ENCODE data around the gene MAP4K4. TPM values are rescaled to one million over a fixed set of nuclear protein-coding genes. Genes with fewer than 3 reads are reported as not detected.
"Not testable (repeated sequence)": the region's sequence is repeated elsewhere in the genome, so short reads cannot be mapped to it uniquely, and the experiment has no call there.

The MAP4K4 gene
- total and polyA plus RNA-seq, 5 donors: 30.8 to 64.5 (median 61.7) TPM

GRCh38 chr2:101930019-101930418, 232.5 kb downstream of the MAP4K4 start:
- intact Hi-C loops (cut with DNase I): no loop called here
- ATAC-seq: no peak
- no peaks in the 10 kb centered on the region for H3K27me3 ChIP-seq (ENCODE audit: control insufficient read depth, insufficient read depth)
- DNase-seq: no peak
- no peak overlapping the region for H3K4me3 ChIP-seq (ENCODE audit: low read length)
- 79% methylated on average over 3 of the region's 3 CpGs for WGBS
- no peaks in the 10 kb centered on the region for H3K4me1 ChIP-seq (ENCODE audit: control insufficient read depth, insufficient read depth, low read length)
- no peak overlapping the region for H3K27ac ChIP-seq (ENCODE audit: low read length)
- peaks cover 5% of the 10 kb centered on the region for H3K9me3 ChIP-seq (ENCODE audit: control insufficient read depth, low read length)

GRCh38 chr2:101930847-101931246, 233.3 kb downstream of the MAP4K4 start:
- intact Hi-C loops (cut with DNase I): no loop called here
- Histone ChIP-seq H3K4me1 (ENCODE audit: control insufficient read depth, insufficient read depth, low read length) (no peaks in the 10 kb centered on the region), H3K27ac (ENCODE audit: low read length) (no peak overlapping the region), H3K27me3 (ENCODE audit: control insufficient read depth, insufficient read depth) (no peaks in the 10 kb centered on the region), H3K4me3 (ENCODE audit: low read length) (no peak overlapping the region), H3K9me3 (ENCODE audit: control insufficient read depth, low read length) (peaks cover 5% of the 10 kb centered on the region)
- no peak for ATAC-seq
- WGBS: 89% methylated on average over 4 of the region's 4 CpGs
- DNase-seq: no peak

- Histone ChIP-seq H3K27me3 (ENCODE audit: control insufficient read depth, insufficient read depth) (no peaks in the 10 kb centered on the region), H3K9me3 (ENCODE audit: control insufficient read depth, low read length) (peaks cover 5% of the 10 kb centered on the region), H3K4me3 (ENCODE audit: low read length) (no peak overlapping the region), H3K27ac (ENCODE audit: low read length) (no peak overlapping the region), H3K4me1 (ENCODE audit: control insufficient read depth, insufficient read depth, low read length) (no peaks in the 10 kb centered on the region)
- DNase-seq (no peak), ATAC-seq (no peak)
- WGBS: 77% methylated on average over 3 of the region's 3 CpGs
- intact Hi-C loops (cut with DNase I): no loop called here
Measured at GRCh38 chr2:101931402-101931801, 233.9 kb downstream of the MAP4K4 start.

DNA sequence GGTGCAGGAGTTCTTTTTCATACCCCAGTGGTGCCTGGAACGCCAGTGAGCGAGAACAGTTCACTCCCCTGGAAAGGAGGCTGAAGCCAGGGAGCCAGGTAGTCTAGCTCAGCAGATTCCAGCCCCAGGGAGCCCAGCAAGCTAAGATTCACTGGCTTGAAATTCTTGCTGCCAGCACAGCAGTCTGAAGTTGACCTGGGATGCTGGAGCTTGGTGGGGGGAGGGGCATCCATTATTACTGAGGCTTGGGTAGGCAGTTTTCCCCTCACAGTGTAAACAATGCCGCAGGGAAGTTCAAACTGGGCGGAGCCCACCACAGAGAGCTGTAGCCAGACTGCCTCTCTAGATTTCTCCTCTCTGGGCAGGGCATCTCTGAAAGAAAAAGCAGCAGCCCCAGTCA, 238.3 kb downstream of the MAP4K4 start:
- not testable (repeated sequence) for DNase-seq

DNA sequence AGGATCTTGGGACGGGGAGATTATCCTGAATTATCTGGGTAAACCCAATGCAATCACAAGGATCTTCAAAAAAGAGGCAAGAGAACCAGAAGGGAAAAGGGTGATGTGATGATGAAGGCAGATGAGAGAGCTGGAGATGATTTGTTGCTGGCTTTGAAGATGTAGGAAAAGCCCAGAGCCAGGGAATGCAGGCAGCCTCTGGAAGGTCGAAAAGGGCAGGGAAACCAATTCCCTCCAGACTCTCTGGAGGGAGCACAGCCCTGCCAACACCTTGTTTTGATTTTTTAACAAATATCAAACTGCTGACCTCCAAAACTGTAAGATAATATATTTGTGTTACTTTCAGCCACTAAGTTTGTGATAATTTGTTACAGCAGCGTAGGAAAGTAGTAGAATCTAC, 245.3 kb downstream of the MAP4K4 start:
- Histone ChIP-seq H3K4me1 (ENCODE audit: control insufficient read depth, insufficient read depth, low read length) (no peaks in the 10 kb centered on the region), H3K9me3 (ENCODE audit: control insufficient read depth, low read length) (no peaks in the 10 kb centered on the region), H3K27me3 (ENCODE audit: control insufficient read depth, insufficient read depth) (no peaks in the 10 kb centered on the region), H3K27ac (ENCODE audit: low read length) (no peak overlapping the region), H3K4me3 (ENCODE audit: low read length) (no peak overlapping the region)
- WGBS: 82% methylated on average over 3 of the region's 3 CpGs
- ATAC-seq (no peak), DNase-seq (no peak)
- intact Hi-C loops (cut with DNase I): no loop called here

More for the DNA sequence above, 238.3 kb downstream of the MAP4K4 start:
- WGBS: 73% methylated on average over 4 of the region's 4 CpGs
- H3K27ac ChIP-seq (ENCODE audit: low read length); H3K4me1 ChIP-seq (ENCODE audit: control insufficient read depth, insufficient read depth, low read length); ATAC-seq; H3K27me3 ChIP-seq (ENCODE audit: control insufficient read depth, insufficient read depth); intact Hi-C loops (cut with DNase I); H3K4me3 ChIP-seq (ENCODE audit: low read length); H3K9me3 ChIP-seq (ENCODE audit: control insufficient read depth, low read length): not testable (repeated sequence)

Other genes with a start within 250 kb of the MAP4K4 start
- 1 to 10 TPM in 1 of 4 donors, under 1 TPM in 3; 0.50 to 1.1 (median 0.62) TPM for gene RFX8, start 222.6 kb upstream of the MAP4K4 start, total RNA-seq
- gene RFX8, start 222.6 kb upstream of the MAP4K4 start, polyA plus RNA-seq: 0.45 TPM

Measured in right cardiac atrium (tissue), 5 donors.